GM21528 (cell line): ENCODE data around the gene MIPOL1.

Source experiments
- ATAC-seq: cut with Tn5 transposase; IDR thresholded peaks from one replicate; pipeline ENCODE4 v1.9.1; 2021; ENCODE audit warnings: mild to moderate bottlenecking, moderate library complexity; ENCODE audit not compliant: unreplicated experiment, low FRiP score

The MIPOL1 gene

GRCh38 chr14:37593511-37594237 is 395.9 kb downstream of the MIPOL1 start:
- no peak for ATAC-seq

- ATAC-seq: no peak
Observed at GRCh38 chr14:37594238-37594970, 396.7 kb downstream of the MIPOL1 start.

- ATAC-seq: no peak
Observed at GRCh38 chr14:37594971-37595808, 397.5 kb downstream of the MIPOL1 start, which contains the start of the genes FOXA1 and TTC6. Gene FOXA1, minus strand, starts transcription at chr14:37595249. Its CDS starts 277 bp downstream, at chr14:37594972. Gene TTC6, plus strand, starts transcription at chr14:37595629. Its CDS starts 26,436 bp downstream, at chr14:37622065.

GRCh38 chr14:37595809-37596621 is 398.3 kb downstream of the MIPOL1 start:
- ATAC-seq: peak; percentile 54

GRCh38 chr14:37596790-37597472 is 399.2 kb downstream of the MIPOL1 start:
- no peak for ATAC-seq

GRCh38 chr14:37597538-37597913 is 399.8 kb downstream of the MIPOL1 start:
- no peak for ATAC-seq

- no peak for ATAC-seq
Observed at GRCh38 chr14:37597914-37598746, 400.4 kb downstream of the MIPOL1 start.

- no peak for ATAC-seq
Observed at GRCh38 chr14:37598747-37599506, 401.2 kb downstream of the MIPOL1 start.

- ATAC-seq: no peak
Observed at GRCh38 chr14:37599507-37600368, 402.0 kb downstream of the MIPOL1 start.

- ATAC-seq: no peak
Observed at GRCh38 chr14:37600880-37601741, 403.4 kb downstream of the MIPOL1 start.

- no peak for ATAC-seq
Observed at GRCh38 chr14:37601865-37602264, 404.1 kb downstream of the MIPOL1 start.
